ENCODE results near the gene HTR4.
"Not testable (repeated sequence)": the region's sequence is repeated elsewhere in the genome, so short reads cannot be mapped to it uniquely, and the experiment has no call there.

The HTR4 gene

GRCh38 chr5:148477429-148477828 lies 176.9 kb downstream of the HTR4 start:
- no peak for DNase-seq

- DNase-seq = no peak
Measured at GRCh38 chr5:148476302-148476701, 178.0 kb downstream of the HTR4 start.

- DNase-seq = no peak
Measured at GRCh38 chr5:148474025-148474511, 180.3 kb downstream of the HTR4 start.

GRCh38 chr5:148471379-148471778 lies 182.9 kb downstream of the HTR4 start:
- no peak for DNase-seq

- DNase-seq = peak in 39 of 58 donors; percentile 3 to 77 (median 45)
Measured at GRCh38 chr5:148469501-148469935, 184.8 kb downstream of the HTR4 start.

- DNase-seq = not testable (repeated sequence)
Measured at GRCh38 chr5:148468746-148469145, 185.6 kb downstream of the HTR4 start.

- DNase-seq = no peak
Measured at GRCh38 chr5:148467958-148468357, 186.4 kb downstream of the HTR4 start.

GRCh38 chr5:148466236-148466580 lies 188.1 kb downstream of the HTR4 start:
- no peak for DNase-seq

- DNase-seq = no peak
Measured at GRCh38 chr5:148465381-148466235, 188.7 kb downstream of the HTR4 start.

GRCh38 chr5:148459669-148460068 lies 194.7 kb downstream of the HTR4 start:
- DNase-seq = no peak

- no peak for DNase-seq
Measured at GRCh38 chr5:148458036-148458888, 196.1 kb downstream of the HTR4 start.

- no peak for DNase-seq
Measured at GRCh38 chr5:148457183-148457620, 197.1 kb downstream of the HTR4 start.

GRCh38 chr5:148455185-148455584 lies 199.1 kb downstream of the HTR4 start:
- DNase-seq = peak in 2 of 58 donors; percentile 19 to 24

- no peak for DNase-seq
Measured at GRCh38 chr5:148454576-148454975, 199.8 kb downstream of the HTR4 start.

GRCh38 chr5:148452499-148453193 lies 201.7 kb downstream of the HTR4 start:
- DNase-seq = no peak

- DNase-seq = no peak
Measured at GRCh38 chr5:148446611-148447010, 207.7 kb downstream of the HTR4 start.

GRCh38 chr5:148445578-148445977 lies 208.7 kb downstream of the HTR4 start:
- DNase-seq = no peak

- peak in 24 of 58 donors; percentile 5 to 81 (median 28) for DNase-seq
Measured at GRCh38 chr5:148443998-148444397, 210.3 kb downstream of the HTR4 start.

GRCh38 chr5:148443241-148443640 lies 211.1 kb downstream of the HTR4 start:
- no peak for DNase-seq

GRCh38 chr5:148438933-148439332 lies 215.4 kb downstream of the HTR4 start:
- DNase-seq = no peak

GRCh38 chr5:148437249-148437648 lies 217.1 kb downstream of the HTR4 start:
- DNase-seq = no peak

Measured in anterior cingulate cortex (tissue), 58 donors.